ENCODE results near the gene ZNF664. TPM values are rescaled to one million over a fixed set of nuclear protein-coding genes. Genes with fewer than 3 reads are reported as not detected.

Gene ZNF664
- total and polyA plus RNA-seq, 2 of the 13 experiments (the other 11 are each of a cell fraction or from before 2014, with no cell fraction given): 43.9 to 56.5 TPM

DNA sequence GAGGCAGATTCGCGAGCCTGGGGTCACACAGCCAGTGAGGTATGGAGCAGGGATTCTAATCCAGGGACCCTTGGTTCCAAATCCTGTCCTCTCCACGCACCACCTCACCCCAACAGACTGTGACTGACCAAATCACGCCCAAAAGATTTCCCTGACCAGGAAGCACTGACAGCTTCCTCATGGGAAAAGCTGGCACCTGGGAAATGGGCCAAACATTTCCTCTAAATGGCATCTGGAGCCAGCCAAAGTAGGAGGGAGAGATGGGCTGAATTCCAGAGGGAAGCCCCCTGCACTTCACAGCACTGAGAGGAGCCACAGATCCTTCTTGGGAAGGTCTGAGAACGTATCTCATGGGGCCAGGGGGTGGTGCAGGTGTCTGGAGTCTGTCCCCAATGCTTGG, 29.2 kb upstream of the ZNF664 start:
- no peaks in the 10 kb centered on the region for H3K79me2 ChIP-seq (ENCODE audit: insufficient read depth, low read length)
- no peak for ATAC-seq
- TF ChIP-seq NFYC (CRISPR knock-in tag; IDR thresholded peaks at IDR 0.05) (no peak), ZBTB1 (CRISPR knock-in tag; IDR thresholded peaks at IDR 0.05; ENCODE audit: borderline replicate concordance) (no peak), ARNT (IDR thresholded peaks at IDR 0.05) (no peak)
- TF ChIP-seq, protein P1, sequence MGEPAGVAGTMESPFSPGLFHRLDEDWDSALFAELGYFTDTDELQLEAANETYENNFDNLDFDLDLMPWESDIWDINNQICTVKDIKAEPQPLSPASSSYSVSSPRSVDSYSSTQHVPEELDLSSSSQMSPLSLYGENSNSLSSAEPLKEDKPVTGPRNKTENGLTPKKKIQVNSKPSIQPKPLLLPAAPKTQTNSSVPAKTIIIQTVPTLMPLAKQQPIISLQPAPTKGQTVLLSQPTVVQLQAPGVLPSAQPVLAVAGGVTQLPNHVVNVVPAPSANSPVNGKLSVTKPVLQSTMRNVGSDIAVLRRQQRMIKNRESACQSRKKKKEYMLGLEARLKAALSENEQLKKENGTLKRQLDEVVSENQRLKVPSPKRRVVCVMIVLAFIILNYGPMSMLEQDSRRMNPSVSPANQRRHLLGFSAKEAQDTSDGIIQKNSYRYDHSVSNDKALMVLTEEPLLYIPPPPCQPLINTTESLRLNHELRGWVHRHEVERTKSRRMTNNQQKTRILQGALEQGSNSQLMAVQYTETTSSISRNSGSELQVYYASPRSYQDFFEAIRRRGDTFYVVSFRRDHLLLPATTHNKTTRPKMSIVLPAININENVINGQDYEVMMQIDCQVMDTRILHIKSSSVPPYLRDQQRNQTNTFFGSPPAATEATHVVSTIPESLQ (CRISPR knock-in tag; conservative IDR thresholded peaks at IDR 0.05): no peak
- TF ChIP-seq, protein P2, sequence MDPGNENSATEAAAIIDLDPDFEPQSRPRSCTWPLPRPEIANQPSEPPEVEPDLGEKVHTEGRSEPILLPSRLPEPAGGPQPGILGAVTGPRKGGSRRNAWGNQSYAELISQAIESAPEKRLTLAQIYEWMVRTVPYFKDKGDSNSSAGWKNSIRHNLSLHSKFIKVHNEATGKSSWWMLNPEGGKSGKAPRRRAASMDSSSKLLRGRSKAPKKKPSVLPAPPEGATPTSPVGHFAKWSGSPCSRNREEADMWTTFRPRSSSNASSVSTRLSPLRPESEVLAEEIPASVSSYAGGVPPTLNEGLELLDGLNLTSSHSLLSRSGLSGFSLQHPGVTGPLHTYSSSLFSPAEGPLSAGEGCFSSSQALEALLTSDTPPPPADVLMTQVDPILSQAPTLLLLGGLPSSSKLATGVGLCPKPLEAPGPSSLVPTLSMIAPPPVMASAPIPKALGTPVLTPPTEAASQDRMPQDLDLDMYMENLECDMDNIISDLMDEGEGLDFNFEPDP (CRISPR knock-in tag; conservative IDR thresholded peaks at IDR 0.05): no peak
- no TSS peak for BruUV-seq (replicated peaks)
- CTCF ChIA-PET (ENCODE audit: low intra/inter-chr PET ratio, low total read pairs): no interaction called here
- no peak overlapping the region for H2AFZ ChIP-seq (ENCODE audit: low read length)
- H3K4me3 ChIP-seq (replicated peaks in 1 of 3; ENCODE audit: insufficient read depth in 1 of 3, low read depth in 2 of 3, low read length in 3 of 3): no peak overlapping the region
- intact Hi-C loops (cut with micrococcal nuclease; ENCODE audit: unreplicated experiment): no loop called here
- peaks cover 12% of the 10 kb centered on the region for H3K4me1 ChIP-seq (ENCODE audit: insufficient read depth, low read length)
- DNase-seq (ENCODE audit: low spot score): no peak
- H3K27me3 ChIP-seq (ENCODE audit: control insufficient read depth in 1 of 2, insufficient read depth in 2 of 2, low read length in 2 of 2): no peaks in the 10 kb centered on the region
- in situ Hi-C loops (cut with HindIII; ENCODE audit: extremely low pct_ligation_motif_present, low pct_unique_long_range_greater_than_20kb): no loop called here
- WGBS (ENCODE audit: low lambda C conversion rate): 83% methylated on average over 2 of the region's 5 CpGs
- no peak overlapping the region for H3K27ac ChIP-seq (ENCODE audit: extremely low read length, insufficient read depth, low read length)
- H3K4me2 ChIP-seq (ENCODE audit: low read depth, low read length): no peak overlapping the region
- POLR2A ChIA-PET: no interaction called here
- H3K36me3 ChIP-seq (replicated peaks in 1 of 2; ENCODE audit: control insufficient read depth in 1 of 2, insufficient read depth in 2 of 2, low read length in 2 of 2): no peaks in the 10 kb centered on the region; a peak in 1 of 5 replicates
- no peak overlapping the region for H3K9ac ChIP-seq (ENCODE audit: insufficient read depth, low read depth, low read length)
- FAIRE-seq: no peak
- no peaks in the 10 kb centered on the region for H3K9me3 ChIP-seq (ENCODE audit: low read length)
- H4K20me1 ChIP-seq (ENCODE audit: insufficient read depth, low read length): no peaks in the 10 kb centered on the region

DNA sequence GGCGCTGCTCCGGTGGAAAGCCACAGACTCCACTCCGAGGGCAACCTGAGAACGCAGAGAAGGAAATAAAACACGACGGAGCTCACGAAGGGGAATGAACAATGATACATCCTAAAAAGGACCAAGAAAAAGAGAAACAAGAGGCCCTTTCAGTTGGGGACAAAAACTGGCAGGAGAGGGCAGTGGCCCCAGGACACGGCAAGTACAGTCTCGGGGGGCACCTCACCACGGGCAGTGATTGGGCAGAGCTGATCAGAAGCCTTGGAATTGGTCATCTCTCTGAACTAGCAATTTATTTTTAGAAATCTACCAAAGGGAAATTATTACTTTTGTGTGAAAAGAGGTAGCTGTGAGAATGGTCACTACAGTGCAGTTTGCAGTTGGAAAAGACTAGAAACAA, 28.3 kb upstream of the ZNF664 start:
- H3K9ac ChIP-seq (ENCODE audit: insufficient read depth, low read depth, low read length): no peak overlapping the region
- H3K4me1 ChIP-seq (ENCODE audit: insufficient read depth, low read length): peaks cover 21% of the 10 kb centered on the region
- H3K9me3 ChIP-seq (ENCODE audit: low read length): no peaks in the 10 kb centered on the region
- CTCF ChIA-PET (ENCODE audit: low intra/inter-chr PET ratio, low total read pairs): no interaction called here
- FAIRE-seq (no peak), DNase-seq (ENCODE audit: low spot score) (no peak), ATAC-seq (no peak)
- in situ Hi-C loops (cut with HindIII; ENCODE audit: extremely low pct_ligation_motif_present, low pct_unique_long_range_greater_than_20kb) (no loop called here), intact Hi-C loops (cut with micrococcal nuclease; ENCODE audit: unreplicated experiment) (no loop called here)
- H3K4me3 ChIP-seq (replicated peaks in 1 of 3; ENCODE audit: insufficient read depth in 1 of 3, low read depth in 2 of 3, low read length in 3 of 3): no peak overlapping the region
- no peaks in the 10 kb centered on the region; a peak in 1 of 5 replicates for H3K36me3 ChIP-seq (replicated peaks in 1 of 2; ENCODE audit: control insufficient read depth in 1 of 2, insufficient read depth in 2 of 2, low read length in 2 of 2)
- H3K79me2 ChIP-seq (ENCODE audit: insufficient read depth, low read length): no peaks in the 10 kb centered on the region
- no peaks in the 10 kb centered on the region for H3K27me3 ChIP-seq (ENCODE audit: control insufficient read depth in 1 of 2, insufficient read depth in 2 of 2, low read length in 2 of 2)
- no peak overlapping the region for H3K4me2 ChIP-seq (ENCODE audit: low read depth, low read length)
- BruUV-seq (replicated peaks): no TSS peak
- 94% methylated on average over 10 of the region's 10 CpGs for WGBS (ENCODE audit: low lambda C conversion rate)
- no peak overlapping the region for H2AFZ ChIP-seq (ENCODE audit: low read length)
- no peak for TF ChIP-seq ZFP62 (CRISPR knock-in tag; IDR thresholded peaks at IDR 0.05)
- TF ChIP-seq, protein P3, sequence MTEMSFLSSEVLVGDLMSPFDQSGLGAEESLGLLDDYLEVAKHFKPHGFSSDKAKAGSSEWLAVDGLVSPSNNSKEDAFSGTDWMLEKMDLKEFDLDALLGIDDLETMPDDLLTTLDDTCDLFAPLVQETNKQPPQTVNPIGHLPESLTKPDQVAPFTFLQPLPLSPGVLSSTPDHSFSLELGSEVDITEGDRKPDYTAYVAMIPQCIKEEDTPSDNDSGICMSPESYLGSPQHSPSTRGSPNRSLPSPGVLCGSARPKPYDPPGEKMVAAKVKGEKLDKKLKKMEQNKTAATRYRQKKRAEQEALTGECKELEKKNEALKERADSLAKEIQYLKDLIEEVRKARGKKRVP (CRISPR knock-in tag; IDR thresholded peaks at IDR 0.05): no peak
- no peaks in the 10 kb centered on the region for H4K20me1 ChIP-seq (ENCODE audit: insufficient read depth, low read length)
- POLR2A ChIA-PET: no interaction called here
- H3K27ac ChIP-seq (ENCODE audit: extremely low read length, insufficient read depth, low read length): no peak overlapping the region
